GM19438 (cell line): Measurements from ENCODE around the gene PACSIN1.

Experiments used
- ATAC-seq: cut with Tn5 transposase; IDR thresholded peaks from one replicate; pipeline ENCODE4 v1.9.1; 2021; ENCODE audit warnings: low read depth; ENCODE audit not compliant: unreplicated experiment

PACSIN1 gene

GRCh38 chr6:34513646-34514045, 47.8 kb downstream of the PACSIN1 start:
- no peak for ATAC-seq

DNA sequence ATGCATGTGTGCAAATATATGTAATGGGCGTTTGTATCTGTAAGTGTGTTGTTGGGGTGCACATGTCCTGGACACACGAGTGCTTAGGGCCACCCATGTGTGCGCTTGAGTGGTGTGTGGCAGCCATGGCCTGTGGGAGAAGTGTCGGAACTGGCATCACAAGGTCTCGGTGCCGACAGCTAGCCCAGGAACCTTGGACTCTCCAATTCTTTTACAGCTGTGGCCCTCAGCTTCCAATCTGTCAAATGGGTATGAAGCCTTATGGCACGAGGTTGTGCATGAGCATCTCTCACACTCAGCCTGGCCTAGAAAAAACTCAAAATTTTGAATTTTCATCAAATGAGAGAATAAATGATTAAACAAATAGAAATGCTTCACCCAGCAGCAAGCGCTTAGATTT, 48.2 kb downstream of the PACSIN1 start:
- ATAC-seq, result no peak

DNA sequence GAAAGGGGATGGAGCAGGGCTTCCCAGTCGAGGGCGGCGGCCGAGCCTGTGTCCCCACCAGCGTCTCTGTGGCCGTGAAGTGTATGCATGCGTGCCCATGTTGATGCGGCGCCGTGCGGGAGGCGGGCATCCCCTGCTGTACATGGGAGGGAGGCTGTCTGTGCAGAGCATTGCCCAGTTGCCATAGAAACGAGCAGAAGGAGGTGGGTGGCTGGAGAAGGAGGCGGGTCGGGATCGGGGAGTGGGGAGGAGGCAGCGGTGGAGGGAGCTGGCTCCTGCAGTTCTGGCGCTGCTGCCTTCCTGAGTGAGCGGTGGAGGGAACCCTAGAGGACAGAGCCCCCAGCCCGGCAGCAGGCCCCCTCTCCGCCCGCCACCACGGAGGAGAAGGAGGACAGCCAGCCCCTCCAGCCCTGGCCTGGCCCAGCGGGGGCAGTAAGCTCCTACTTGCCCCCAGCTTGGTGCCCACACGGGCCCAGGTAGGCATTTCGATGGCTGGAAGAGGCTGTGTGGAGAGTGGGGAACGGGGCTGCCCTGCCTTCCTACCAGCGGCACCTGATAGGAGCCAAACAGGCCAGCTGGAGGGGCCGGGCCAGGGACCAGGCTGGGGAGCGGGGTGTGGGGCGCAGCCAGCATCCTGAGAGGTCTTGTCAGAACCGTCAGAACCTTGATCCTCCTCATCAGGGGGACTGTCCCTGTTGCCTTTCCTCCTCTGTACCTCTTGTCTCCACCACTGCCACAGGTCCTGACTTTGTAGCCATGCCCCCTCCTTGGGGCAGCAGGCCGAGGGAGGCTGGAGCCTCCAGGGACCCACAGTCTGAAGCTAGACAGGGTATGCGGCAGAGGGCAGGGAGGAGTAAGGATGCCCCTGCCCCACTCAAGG, 49.0 kb downstream of the PACSIN1 start:
- ATAC-seq, result no peak

- no peak for ATAC-seq
Observed at GRCh38 chr6:34515473-34516387, 49.9 kb downstream of the PACSIN1 start.

GRCh38 chr6:34516391-34517324, 50.8 kb downstream of the PACSIN1 start:
- no peak for ATAC-seq

DNA sequence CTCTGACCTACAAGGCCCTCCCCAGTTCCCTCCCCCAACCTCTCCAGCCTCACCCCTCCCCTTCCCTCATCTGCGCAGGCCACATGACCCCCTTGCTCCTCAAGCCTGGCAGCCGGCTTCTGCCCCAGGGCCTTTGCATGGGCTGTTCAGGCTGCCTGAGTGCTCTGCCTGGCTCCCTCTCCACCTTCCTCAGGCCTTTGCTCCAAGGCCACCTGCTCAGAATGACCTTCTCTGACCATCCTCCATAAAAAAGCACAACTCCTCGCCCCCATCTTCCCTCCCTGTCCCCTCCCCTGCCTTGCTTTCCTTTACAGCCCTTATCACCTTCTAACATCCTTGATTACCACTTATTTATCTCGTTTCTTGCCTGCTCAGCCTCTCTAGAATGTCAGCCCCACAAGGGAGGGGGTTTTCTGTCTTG, 51.6 kb downstream of the PACSIN1 start:
- ATAC-seq, result no peak

DNA sequence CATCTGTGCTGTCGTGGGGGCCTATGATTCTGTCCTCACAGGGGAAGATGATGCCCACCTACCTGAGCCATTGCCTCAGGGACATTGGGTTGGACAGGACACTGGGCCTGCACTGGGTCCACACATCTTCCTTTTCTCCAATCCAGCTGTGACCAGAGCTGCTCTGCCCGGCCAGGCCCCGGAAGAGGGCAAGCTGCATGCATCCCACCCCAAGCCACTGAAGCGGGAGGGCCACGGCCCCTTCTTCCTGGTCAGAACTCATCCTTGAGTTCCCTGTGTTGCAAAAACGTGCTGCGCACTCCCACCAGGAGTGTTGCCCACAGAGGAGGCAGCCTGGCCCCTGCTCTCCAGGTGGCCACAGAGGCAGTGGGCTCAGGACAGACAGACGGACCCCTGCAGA, 52.1 kb downstream of the PACSIN1 start:
- no peak for ATAC-seq

DNA sequence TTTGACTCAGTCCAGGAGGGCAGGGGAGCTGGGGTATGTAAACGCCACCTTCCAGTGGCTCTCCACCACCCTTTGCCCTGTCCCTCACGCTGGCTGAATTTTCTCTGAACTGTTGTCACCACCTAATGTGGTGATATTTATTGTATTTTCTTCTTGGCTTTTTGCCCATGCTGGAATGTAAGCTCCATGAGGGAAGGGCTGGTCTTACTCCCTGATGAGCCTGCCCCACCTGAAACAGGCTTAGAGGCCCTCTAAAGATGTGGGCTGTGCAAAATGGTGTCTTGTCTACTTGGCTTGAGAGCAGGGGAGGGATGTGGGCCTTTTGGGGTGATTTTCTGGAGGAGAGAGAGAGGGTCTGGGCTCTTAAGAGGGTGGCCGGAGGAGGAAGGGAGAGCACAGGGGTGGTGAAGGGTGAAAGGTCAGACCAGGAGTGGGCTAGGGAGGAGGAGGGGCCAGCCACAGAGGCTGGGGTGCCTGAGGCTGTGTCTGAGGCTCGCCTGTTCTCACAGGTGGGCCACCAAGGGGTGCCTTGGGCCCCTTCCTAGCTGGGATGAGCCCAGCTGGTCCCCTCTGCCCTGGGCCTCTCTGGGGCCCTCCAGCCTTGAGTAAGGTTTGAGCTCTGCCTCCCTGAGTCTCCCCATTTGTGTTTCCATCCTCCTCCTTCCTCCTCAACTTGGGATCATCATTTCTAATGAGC, 52.9 kb downstream of the PACSIN1 start:
- no peak for ATAC-seq

GRCh38 chr6:34519971-34520644, 54.2 kb downstream of the PACSIN1 start:
- no peak for ATAC-seq

DNA sequence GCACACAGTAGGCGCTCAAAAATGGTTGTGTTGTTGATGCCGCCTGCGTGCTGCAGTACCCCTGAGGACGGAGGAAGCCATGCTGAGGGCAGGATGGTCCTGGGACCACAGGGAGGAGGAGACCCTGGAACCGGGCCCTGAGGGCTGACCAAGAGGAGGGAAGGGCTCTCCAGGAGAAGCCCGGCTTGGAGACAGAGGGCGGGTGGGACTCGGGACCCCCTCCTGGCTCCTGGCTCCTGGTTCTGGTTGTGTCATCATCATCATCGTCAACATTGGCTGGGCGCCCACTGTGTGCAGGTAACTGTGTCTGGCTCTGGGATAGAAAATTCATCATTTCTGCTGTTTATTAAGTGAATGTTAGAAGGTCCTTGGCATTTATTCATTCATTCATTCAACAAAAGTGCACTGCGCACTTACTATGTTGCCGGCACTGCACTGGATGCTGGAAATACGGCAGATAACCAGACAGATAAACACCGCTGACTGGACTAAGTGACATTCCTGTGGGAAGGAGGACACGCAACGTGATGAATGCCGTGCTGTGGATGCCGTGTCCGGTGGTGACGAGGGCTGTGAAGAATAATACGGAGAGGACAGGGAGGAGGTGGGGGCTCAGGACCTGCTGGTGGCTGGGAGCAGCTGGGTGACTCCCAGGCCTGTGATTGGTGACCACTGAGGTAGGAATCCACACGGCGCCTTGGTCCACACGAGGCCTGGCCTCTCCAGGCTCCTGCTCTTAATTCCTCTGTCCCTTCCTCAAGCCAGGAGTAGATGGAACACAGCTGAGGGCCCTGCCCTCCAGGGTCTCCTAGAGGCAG, 55.0 kb downstream of the PACSIN1 start:
- no peak for ATAC-seq

GRCh38 chr6:34521463-34522285, 55.8 kb downstream of the PACSIN1 start:
- ATAC-seq, result no peak

- no peak for ATAC-seq
Observed at GRCh38 chr6:34522761-34523160, 56.9 kb downstream of the PACSIN1 start.

- ATAC-seq, result no peak
Observed at GRCh38 chr6:34523441-34524206, 57.7 kb downstream of the PACSIN1 start.

DNA sequence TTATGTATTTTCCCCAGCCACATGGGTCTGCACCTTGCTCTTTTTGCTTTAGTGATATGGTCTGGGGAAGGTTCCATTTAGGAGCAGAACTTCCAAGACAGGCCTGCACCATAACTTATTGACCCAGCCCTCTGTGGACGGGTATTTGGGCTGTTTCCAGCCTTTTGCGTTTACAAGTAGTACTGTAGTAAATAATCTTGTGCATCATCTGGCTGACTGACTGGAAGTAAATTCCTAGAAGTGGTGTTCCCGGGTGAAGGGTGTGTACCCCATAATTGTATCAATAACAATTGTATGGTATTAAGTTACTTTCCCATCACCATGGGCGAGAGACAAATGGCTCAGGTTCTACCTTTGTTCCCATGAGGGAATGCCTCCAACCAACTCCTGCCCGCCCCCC, 58.6 kb downstream of the PACSIN1 start:
- ATAC-seq, result no peak

DNA sequence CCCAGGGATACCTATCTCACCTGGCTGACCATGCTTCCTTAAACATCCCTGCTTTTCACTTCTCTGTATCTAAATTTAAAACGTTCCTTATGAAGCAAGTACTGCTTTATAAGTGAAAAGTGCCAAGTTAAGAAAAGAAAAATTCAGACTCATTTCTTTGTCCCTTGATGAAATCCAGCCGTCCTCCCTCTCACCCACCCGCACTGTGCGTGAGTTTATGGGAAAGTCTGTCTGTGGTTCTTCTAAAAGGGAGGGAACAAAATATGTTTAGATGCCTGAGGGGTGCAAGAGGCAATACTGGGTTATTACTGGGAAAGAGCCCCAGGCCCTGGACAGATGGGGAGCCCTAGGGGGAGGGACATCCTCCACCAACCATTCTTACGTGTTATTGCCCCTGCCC, 59.1 kb downstream of the PACSIN1 start:
- ATAC-seq, result no peak

DNA sequence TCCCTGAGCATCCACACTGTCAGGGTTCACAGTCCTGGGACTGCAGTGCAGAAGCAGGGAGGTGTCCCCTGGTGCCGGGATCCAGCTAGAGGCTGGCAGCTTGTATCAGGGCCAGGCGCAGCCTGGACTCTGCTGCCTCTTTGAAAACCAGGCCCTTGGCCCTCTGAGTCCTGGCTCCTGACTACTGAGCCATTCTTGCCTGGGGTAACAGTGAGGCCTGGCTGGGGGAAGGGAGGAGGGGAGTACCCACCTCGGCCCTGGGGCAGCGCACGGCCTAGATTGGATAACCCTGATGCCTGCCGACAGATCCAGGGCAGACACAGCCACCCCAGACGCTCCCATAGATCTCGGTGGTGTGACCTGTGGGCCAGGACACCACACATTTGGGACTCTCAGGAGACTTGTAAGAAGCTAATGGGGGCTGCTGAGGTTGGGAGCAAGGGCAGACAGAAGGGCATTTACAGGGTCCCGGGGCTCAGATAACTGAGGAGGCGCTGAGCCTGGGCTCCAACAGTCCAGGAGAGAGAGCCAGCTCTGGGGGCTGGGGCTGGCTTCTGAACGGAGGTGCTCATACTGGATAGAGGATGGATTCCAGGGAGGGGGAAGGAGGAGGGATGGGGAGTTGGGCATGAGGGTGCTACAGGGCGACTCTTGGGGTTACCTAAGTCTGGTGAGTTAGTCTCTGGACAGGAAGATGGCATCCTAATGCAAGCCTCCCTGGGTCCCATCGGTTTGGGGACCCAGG, 59.7 kb downstream of the PACSIN1 start:
- no peak for ATAC-seq
